Upper lobe of left lung (tissue), 4 donors: ENCODE data around the gene PTPRG.

Source experiments
- CTCF ChIP-seq, 6 experiments: fragments of 450-650 bp in 4 of 6; fragments of 200-600 bp in 2 of 6; sonication (generic) in 2 of 6; IDR thresholded peaks; one replicate each; pipeline ENCODE4 v1.5.1; 2016 to 2019; ENCODE audit warnings: antibody characterized with exemption in 6 of 6
- EP300 ChIP-seq, 4 donors: sonication (generic); formaldehyde crosslinking; IDR thresholded peaks; one replicate each; pipeline ENCODE4 v1.5.1; 2017; ENCODE audit warnings: antibody characterized with exemption in 4 of 4, control low read depth in 2 of 4
- POLR2AphosphoS5 ChIP-seq, 2 donors: sonication (generic); formaldehyde crosslinking; IDR thresholded peaks; one replicate each; pipeline ENCODE4 v1.5.1; 2017; ENCODE audit warnings: antibody characterized with exemption in 2 of 2

- TF ChIP-seq CTCF (IDR thresholded peaks at IDR 0.05), result no peak
- TF ChIP-seq EP300 (IDR thresholded peaks at IDR 0.05), result no peak
- no peak for TF ChIP-seq POLR2AphosphoS5 (IDR thresholded peaks at IDR 0.05)
Measured at GRCh38 chr3:62318365-62318751, 757.0 kb downstream of the PTPRG start.
